CD4-positive, alpha-beta T cell treated with Interleukin-6 at 100 ng/mL for 8 hours (primary cell): ENCODE measurements around the gene SMARCA2.
A peak's percentile ranks its signal among the peaks of the same experiment; 100 is the strongest.

Source experiments
- DNase-seq: peaks from one replicate; pipeline ENCODE4 v3.0.0-alpha.2; 2020; ENCODE audit warnings: mixed read lengths, low spot score

Gene SMARCA2

DNA sequence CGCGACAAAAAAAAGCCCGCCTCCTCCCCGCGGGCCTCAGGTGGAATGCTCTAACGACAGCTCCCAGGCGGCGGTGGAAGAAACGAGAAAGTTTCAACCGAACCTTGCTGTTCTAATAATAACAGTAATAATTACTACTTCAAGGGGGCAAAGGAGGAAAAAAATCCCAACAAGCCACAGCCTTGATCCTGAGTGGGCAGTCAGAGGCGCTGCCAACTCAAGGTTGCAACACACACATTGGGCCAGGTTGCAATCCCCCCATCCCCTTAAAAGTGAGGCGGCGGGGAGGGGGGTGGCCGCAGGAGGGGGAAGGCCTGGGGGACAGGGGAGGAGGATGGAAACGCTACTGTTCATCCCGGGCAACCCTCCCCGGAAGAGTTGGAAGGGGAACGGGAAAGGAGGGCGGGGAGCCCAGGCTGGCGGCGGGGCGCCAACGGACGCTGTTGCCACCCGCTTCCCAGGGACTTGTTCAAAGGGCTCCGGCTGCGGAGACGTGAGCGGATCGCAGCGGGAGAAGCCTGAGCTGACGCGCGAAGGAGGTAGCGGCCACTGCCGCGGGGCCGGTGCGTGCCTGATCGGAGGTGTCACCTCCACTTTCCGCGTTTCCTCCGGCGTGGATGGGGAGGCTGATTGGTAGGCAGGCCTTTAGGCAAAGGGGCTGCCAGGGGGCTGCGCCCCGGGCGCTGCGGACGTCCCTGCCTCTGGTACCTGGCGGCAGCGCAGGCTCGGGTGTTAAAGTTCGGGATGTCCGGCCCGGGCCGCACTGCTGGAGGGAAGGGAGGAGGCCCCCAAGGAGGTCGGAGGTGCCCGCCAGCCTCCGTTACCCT is 647 bp downstream of the SMARCA2 start:
- peak; percentile 27 for DNase-seq

DNA sequence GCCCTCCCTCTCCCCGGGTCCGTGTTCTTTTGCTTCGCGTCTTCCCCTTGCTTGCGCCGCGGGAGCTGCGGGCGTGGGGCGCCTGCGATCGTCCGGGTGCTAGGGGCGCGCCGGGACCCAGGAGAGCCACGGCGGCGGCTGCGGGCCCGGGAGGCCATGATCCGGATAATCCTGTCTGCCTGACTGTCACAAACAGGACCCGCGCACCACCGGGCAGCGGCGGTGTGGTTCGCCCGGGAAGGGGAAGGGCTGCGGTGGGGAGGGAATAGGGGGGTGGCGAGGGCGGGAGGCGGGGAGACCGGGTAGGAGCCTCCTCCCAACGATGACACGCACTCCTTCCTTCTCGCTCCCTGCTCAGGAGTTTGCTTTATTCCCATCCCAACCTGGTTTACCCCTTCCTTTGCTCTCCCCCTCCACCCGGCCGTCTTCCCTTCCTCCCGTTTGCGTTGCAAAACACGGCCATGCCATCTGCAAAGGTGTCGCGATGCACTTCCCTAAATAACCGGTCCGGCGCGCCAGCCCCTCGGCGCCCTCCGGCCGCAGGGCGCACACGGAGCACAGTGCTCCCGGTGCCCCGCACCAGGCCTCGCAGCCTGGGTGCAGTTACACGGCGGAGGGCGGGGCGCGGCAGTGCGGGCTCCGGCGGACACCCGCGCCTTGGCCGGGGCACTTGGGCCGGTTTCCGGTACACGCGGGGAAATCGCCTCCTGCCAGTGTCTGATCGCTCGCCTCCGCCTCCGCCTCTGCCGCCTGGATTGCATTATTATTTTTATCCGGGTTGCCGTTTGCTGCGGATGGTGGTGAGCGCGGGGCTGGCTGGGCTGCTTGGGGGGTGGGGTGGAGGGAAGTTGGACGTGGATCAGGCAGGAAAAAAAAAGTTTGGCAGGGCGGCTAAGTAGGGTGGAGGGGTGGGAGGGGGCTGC is 1.5 kb downstream of the SMARCA2 start:
- DNase-seq: peak; percentile 69

DNA sequence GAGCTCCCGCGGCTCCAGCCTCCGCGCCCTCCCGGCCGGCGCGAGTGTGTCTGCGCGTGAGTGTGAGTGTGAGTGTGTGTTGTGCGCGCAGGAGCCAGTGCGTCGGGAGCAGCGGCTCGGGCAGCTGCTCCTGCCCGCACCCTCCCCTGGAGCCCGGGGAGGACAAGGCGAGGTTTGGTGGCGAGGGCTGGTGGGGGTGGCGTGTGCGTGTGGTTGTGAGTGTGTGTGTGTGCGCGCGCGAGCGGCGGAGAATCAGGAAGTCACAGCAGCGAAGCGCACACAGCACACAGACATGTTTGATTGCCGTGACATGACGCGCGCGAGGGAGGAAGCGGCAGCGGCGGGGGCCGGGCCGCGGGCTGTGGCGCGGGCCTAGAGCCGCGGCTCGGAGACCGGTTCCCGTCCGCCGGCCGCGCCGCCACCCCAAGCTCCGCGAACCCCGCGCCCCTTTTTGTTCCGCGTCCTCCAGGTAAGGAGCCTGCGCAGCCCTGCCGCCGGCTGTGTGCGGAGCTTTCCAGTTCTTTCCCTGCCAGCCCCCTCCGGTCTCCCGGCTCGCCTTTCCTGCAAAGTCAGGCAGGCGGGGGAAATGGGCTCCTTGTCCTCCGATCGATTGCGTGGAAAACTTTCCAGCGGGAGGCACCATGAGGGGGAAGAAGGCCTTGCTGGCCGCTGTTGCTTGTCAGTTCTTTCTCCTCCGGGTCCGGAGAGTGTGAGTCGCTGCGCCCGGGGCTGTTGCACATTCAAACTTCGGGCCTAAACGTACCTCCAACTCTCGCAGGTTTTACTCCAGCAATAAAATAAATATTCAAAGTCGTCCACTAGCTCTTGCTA is 2.4 kb downstream of the SMARCA2 start:
- DNase-seq: peak; percentile 84

DNA sequence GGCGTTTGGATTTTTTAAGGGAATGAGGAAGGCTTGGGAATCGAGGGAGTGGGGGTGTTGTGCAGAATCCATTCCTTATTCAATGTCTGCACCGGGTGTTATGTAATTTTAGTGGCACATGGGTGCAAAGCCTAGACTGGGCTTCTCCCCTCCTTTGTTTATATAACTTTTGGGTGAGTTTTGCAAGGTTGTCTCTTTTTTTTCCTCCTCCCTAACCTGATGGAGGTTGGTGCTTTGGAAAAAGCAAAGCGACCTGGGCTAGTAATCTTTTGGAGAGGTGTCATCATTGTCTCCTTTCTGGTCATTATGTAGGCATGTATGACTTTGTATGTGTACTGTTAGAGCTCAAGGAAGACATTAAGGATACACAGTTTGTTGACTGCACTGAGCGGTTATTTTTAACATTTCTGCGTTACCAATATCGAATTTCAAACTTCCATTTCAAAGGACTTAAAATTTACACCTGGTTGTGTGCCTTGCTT is 3.1 kb downstream of the SMARCA2 start:
- no peak for DNase-seq

- peak; percentile 60 for DNase-seq
These were observed 3.8 kb downstream of the SMARCA2 start for GRCh38 chr9:2018764-2019558.

DNA sequence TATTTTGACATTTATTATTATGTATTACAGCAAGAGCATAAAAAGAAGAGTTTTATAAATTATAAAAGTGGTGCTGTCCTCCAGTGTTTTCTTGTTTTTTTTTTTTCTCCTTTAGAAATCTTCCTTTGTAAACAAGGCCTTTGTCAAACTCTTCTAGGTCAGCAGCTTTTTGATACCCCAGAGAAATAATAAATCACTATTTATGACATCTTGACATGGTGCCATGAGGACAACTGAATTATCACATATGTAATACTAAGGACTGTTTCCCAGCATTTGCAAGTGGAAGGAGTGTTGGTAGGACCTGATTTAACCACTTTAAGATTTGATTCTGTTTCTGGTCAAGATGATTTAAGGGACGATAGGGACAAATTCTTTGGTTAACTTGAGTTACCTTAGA is 4.6 kb downstream of the SMARCA2 start:
- no peak for DNase-seq

- no peak for DNase-seq
These were observed 6.6 kb downstream of the SMARCA2 start for GRCh38 chr9:2021731-2022130.

DNA sequence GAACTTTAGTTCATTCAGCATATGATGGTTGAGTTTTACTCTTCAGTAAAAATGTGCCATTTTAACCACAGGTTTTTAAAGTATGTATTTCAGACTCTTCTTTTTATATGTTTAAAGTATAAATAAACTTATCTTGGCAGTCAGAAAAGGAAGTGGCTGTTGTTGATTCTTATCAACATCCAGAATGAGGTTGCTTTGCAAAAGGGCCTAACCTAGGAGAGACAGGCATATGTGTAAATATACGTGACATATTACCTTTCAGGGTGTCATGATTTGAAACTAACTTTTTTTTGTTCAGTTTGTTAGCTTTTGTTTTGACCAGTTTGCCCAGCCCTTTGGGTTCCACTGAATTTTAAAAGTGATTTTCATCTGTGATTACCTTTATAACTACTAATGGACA is 7.4 kb downstream of the SMARCA2 start:
- peak; percentile 44 for DNase-seq

GRCh38 chr9:2023042-2023441 is 7.9 kb downstream of the SMARCA2 start:
- DNase-seq: no peak

DNA sequence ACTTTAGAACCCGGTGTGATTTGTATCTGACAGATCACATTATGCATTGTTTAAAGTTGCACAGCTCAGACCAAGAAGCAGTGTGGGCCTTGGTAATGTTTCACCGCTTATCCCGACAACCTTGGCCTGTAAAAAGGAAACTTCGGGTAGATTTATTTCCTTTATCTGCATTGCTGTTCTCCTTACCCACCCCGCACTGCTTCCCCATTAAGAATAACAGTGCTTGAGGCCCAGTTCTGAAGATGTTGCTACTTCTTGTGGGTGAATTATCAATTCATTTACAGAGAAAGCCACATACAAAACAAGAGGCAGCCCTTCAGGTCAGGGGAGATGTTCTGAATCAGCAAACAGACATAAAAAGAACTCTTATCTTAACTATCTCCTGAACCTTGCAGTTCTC is 8.4 kb downstream of the SMARCA2 start:
- no peak for DNase-seq

GRCh38 chr9:2024888-2025782 is 10.0 kb downstream of the SMARCA2 start:
- no peak for DNase-seq

DNA sequence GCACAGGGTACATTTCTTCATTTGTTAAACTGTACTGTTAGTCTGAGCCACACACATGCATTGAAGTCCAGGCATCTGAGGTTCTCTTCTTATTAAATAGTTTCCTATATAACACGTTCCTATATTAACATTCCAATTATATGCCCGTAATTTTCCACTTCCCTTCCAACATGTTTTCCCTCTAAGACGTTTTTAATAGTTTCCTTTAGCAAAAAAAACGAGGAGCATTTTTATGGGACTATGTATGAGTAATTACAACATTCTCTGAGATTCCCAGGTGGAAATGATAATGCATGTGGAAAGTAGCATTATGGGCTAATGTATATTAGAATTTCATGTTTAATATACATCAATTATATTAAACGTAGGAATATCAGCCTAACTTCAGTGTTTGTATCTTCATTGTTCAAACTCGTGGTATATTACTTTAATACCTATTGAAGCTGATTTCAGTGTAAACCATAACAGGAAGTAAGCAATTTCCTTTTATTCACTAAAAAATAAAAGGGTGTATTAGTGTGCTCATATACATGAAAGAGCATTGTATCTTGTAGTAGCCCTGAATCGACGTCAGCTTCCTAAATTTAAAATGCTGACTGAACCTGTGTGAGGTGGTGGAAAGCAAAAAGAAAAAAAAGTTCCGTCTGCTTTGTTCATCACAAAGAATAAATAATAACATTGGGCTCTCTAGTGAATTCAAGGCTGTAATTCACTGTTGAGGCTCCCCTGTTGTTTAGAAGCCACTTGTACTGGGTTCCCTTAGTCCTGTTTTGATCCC is 11.3 kb downstream of the SMARCA2 start:
- DNase-seq: peak; percentile 28

DNA sequence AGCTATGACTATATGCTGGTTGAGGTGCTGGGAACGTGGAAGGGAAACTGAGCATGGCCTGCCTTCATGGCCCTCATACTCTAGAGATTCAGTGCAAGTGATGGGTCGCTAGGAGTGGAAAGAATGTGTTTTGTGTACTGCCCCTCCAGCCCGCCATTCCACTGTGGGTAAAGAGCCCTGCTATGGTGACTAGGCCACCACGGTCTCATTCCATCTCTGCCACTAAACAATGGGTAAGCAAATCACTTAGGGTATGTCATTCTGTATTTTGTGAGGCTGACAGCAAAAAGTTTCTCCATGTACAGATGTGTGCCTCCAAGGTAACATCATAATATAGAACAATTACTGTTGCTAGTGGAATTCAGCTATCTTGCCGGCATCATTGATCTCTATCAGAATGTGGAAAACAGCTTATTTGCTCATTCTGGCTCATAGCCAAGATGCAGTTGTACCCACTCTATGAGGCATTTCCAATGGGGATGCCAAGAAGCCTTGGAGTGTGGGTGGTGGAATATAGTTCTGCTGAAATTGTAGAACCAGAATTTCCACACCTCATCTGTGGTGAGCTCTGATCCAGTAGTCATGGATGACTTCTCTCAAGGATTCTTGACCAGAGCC is 12.5 kb downstream of the SMARCA2 start:
- no peak for DNase-seq

- no peak for DNase-seq
These were observed 13.7 kb downstream of the SMARCA2 start for GRCh38 chr9:2028888-2029287.

DNA sequence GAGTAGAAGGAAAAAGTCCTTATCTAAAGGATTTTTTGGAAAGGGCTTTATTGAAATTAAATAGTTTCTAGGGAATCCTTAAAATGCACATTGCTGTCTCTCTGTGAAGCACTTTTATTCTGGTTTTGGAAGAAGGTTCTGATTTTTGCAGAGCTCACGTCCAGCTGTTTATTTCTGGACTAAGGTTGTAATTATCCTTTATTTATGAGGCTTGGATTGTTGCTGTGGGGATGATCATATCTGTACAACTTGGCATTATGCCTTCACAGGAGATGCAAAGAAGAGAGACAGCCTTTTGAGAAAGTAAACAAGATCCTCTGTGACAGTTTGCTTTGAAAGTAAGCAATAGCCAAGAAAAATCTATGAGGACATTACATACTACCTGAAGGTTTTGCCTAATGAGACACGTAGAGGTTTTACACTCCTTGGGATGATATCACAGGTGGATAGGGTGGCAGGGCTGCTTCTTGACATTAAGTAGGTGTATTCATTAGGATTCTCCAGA is 14.6 kb downstream of the SMARCA2 start:
- DNase-seq: no peak

GRCh38 chr9:2032234-2032633 is 17.1 kb downstream of the SMARCA2 start:
- DNase-seq: no peak

DNA sequence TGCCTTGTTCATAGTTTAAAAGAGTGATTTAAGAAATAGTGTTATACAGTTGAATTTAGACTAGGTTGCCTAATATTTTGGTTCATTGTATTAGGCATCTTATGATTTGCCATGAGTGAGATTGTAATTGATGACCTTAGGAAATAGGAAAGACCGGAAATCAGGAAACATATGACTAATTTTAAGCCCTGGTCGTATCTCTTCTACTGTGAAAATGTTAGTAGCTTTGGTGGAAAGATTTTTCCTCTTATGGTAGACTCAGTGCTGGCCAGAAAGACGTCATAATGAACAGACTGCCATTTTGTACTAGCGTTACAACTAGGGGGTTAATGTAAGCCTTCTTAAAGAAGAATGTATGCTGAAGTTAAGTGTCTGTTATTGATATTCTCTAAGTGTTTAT is 21.7 kb downstream of the SMARCA2 start:
- DNase-seq: no peak

- no peak for DNase-seq
These were observed 24.4 kb downstream of the SMARCA2 start for GRCh38 chr9:2039294-2040180.
